UCSD-AML1 (cell line): ENCODE results near the gene TBC1D1.
"Not testable (repeated sequence)": the region's sequence is repeated elsewhere in the genome, so short reads cannot be mapped to it uniquely, and the experiment has no call there.

Experiments used
- DNase-seq: peaks from one replicate; lab custom pipeline; 2025; ENCODE audit not compliant: unreplicated experiment; lab: John Stamatoyannopoulos, UW

TBC1D1 gene

GRCh38 chr4:38009949-38010348 lies 119.1 kb downstream of the TBC1D1 start:
- DNase-seq: no peak

DNA sequence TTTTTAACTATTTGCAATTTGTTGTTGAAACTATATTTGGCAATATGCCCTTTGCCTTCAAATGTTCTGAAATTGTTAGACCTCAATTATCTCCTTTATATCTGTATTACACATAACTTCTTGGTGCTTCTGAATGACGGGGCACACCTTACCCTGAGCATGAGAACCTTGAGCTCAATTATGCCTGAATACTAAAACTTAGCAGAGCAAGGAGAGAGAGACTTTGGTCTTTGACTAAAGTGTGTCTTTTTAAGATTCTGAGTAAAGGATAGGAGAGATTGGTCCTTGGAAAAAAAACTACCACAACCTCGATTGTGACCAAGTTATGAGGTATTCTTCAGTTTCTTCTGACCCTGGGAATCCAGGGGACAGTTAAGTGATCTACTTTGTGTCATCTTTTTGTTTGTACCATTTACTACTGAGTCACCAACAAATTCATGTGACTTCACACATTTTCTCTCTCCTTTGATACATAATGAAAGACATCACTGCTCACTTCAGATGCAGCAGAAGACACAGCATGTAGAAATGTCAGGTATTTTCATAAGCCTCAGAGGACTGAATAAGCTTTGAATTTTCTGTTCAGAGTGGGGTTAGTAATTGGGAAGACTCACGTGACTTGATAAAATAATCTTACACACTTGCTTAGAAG lies 120.8 kb downstream of the TBC1D1 start:
- DNase-seq: no peak

GRCh38 chr4:38013461-38014366 lies 122.8 kb downstream of the TBC1D1 start:
- DNase-seq: no peak

GRCh38 chr4:38014421-38014852 lies 123.6 kb downstream of the TBC1D1 start:
- DNase-seq: no peak

DNA sequence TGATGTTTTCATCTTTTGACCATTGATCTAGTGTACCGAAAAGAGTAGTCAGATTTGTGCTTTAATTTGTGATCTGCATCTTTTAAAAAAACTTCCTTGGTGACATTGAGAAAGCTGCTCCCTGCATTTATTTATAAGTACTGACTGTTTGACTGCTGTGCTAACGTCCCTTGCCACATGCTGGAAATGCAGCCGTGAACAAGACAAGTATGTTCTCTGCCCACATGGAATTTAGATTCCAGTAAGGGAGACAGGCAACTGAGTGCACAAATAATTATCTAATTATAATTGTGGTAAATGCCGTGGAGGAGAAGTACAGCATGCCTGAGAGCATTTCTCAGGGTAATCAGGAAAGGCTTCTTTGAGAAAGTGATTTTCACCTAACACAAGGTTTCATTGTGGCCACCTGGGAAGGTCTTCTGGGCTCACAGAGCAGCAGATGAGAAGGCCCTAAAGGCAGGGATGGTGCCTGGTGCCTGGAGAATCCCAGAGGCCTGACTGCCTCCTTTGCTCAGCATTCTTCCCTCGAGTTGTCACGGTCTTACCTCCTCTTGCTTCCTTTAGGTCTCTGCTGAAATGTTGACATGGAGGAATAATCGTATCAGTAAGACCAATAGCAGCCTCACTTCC lies 125.1 kb downstream of the TBC1D1 start:
- DNase-seq: no peak

DNA sequence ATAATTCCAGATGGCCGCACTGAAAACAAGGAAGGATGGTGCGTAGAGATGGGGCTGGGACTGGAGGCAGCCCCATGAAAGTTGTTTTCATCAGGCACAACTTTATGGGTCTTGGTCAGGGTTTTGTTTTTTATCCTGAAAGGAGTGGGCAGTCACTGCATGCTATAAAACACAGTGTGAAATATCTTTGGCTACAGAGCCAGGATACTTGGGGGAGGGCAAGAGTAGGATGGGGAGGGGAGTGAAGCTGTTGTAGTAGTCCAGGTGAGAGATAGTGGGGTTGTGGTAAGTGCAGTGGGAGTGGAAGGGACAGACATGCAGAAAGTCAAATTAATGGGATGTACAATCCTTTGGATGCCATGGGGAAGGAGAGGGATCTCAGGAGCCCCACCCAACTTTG lies 125.8 kb downstream of the TBC1D1 start:
- no peak for DNase-seq

DNA sequence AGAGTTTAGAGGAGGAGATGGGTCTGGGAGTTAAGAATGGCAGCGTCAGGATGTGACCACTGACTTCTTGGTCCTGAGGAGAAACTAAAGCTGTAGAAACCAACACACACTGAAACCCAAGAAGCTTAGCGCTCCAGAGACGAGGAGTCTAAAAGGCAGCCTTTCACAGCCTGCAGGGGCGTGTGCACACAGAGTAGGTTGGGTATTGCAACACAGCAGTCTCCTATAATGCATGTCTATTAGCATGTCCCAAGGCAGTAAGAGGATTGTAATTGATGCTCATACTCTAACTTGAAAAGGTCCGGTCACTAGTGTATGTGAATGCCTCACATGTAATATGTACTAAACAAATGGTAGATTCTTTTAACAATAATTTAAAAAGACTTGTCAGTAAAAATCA lies 126.7 kb downstream of the TBC1D1 start:
- no peak for DNase-seq

- no peak for DNase-seq
Observed at GRCh38 chr4:38020386-38020785, 129.5 kb downstream of the TBC1D1 start.

DNA sequence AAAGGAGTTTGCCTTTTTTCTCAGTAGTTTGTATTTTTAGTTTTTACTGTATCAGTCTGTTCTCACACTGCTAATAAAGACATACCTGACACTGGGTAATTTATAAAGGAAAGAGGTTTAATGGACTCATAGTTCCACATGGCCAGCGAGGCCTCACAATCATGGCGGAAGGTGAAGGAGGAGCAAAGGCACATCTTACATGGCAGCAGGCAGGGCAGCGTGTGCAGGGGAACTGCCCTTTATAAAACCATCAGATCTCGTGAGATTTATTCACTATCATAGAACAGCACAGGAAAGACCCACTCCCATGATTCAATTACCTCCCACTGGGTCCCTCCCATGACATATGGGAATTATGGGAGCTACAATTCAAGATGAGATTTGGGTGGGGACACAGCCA lies 130.1 kb downstream of the TBC1D1 start:
- not testable (repeated sequence) for DNase-seq

GRCh38 chr4:38021751-38022150 lies 130.9 kb downstream of the TBC1D1 start:
- DNase-seq: no peak

DNA sequence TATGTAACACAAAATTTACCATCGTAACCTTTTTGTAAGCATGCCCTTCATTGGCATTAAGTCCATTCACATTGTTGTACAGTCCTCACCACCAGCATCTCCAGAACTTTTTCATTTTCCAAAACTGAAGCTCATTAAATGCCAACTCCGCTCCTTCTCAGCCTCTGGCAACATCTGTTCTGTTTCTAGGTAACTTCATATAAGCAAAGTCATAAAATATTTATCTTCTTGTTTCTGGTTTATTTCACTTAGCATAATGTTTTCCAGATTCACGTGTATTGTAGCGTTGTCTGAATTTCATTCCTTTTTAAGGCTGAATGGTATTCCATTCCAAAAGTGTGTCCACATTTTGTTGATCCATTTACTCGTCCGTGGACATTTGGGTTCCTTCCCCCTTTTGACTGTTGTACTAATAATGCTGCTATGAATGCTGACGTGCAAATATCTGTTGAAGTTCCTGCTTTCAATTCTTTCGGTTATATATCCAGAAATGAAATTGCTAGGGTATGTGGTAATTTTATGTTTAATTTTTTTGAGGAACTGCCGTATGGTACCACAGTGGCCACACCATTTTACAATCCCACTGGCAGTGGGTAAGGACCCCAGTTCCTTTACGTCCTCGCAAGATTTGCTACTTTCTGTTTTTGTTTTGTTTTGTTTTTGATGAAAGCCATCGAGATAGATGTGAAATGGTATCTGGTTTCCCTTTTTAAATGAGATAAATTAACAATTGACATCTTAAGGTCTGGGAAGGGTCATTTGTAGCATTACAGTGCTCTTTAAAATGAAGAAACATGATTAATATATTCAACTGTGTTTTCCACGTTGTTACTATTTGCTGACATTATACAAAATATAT lies 132.7 kb downstream of the TBC1D1 start:
- no peak for DNase-seq

DNA sequence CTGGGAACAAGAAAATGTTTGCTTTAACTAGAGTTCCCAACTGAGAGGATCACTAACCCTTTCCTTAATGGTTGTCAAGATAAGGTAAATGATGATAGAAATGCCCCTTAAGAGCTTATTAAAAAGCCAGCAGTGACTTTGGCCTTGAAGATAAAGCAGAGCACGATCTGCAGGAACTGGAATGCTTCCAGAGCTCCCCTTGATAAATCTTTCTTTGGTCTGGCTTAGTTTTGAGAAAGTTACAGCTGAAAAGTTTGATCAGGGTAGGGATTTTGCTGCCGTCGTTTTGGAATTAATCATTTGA lies 133.3 kb downstream of the TBC1D1 start:
- no peak for DNase-seq

DNA sequence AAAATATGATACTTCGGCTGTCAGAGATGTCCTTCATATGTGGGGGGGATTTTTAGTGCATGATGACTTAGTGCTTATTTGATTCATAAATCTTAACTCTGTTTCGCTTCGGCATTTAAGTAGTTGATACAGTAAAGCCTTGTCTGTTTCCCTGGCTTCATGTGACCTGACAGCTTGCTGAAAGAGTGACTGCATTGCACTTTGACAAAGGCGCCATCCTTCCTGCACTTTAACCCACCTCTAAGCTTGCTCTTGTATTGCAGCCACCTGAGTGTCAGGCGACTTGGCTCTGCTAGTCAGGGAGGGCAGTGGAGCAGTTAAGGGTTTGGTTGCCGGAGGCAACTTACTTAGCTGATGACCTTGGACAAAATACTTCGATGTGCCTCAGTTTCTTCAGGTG lies 134.8 kb downstream of the TBC1D1 start:
- no peak for DNase-seq

DNA sequence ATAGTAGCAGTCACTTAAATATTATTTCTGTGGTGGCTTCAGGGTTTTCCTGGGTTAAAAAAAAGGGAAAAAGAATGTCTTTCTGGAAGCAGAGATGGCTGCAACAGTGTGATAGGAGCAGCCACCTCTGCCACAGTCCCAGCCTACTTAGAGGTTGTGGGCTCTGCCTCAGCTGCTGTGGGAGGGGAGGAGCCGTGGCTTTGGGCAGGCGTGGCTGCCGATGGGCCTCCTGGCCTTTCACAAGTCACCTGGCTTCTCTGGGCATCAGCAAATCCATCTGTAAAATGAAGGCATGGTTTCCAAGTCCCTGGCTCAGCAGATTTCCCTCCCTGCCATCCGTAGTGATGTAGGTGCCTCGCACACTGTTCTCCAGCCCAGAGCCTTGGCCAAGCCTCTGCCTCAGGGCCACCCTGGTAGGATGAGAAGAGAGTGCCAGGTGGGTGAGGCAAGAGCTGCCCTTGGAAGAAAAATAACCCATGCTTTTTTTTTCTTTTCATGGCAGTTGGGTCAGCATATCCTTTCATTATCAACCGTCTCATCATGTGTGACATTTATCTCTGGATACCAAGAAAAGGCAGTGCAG lies 135.4 kb downstream of the TBC1D1 start:
- DNase-seq: no peak

GRCh38 chr4:38030023-38030422 lies 139.1 kb downstream of the TBC1D1 start:
- no peak for DNase-seq

DNA sequence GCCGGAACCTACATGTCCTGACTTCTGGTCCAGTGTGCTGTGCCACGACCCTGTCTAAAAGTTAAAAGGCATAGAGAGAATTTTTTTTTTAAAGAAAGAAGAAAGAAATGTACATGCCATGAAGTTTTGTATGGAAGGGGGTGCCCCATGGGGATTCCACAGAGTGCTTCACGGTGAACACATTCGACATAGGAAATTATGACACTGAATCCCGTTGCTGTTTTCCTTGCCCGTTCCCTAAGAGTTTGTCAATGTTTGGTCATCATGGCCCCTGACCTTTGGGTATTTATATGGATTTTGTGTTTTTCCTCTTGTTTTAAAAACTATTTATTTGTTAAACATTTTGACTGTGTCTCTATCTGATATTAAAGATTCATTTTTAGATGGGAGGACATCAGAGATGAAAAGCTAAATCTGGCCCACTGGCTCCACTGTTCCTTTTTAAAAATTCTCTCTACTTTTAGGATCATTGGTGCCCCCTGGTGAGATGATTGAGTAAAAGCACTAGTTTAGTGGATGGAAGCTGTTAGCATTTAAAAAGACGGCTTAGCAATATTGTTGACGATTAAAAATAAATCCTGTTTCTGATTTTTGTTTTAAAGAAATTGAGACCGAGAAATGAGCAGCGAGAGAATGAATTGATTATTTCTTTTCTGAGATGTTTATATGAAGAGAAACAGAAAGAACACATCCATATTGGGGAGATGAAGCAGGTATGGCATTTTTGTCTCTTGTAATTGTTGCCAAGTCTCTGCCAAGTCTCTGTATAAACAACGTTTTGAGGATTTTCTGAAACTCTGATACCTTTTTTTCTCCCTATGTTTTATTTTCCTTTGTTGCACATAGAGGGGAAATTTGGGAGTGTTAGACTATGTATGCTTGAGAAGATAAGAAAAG lies 144.3 kb downstream of the TBC1D1 start:
- no peak for DNase-seq

- DNase-seq: no peak
Observed at GRCh38 chr4:38036548-38036947, 145.7 kb downstream of the TBC1D1 start.

DNA sequence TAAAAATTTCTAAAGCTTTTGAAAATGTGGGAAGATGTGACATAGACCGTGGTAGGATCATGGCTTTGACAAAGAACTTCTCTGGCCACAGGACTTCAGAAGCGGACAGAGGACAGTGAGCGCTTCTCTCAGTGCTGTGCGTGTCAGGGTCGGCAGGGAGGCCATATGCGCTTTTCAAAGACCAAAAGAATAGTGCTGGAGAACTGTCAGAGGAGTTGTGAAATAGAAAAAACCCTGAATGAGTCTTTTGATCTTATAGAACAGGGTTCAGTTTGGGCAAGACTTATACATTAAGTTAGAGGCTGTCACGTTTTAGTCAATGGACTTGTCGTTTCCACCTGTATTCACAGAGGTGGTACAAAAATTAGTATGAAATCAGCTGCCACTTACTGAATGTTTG lies 146.7 kb downstream of the TBC1D1 start:
- no peak for DNase-seq

- DNase-seq: no peak
Observed at GRCh38 chr4:38040619-38041018, 149.7 kb downstream of the TBC1D1 start.

DNA sequence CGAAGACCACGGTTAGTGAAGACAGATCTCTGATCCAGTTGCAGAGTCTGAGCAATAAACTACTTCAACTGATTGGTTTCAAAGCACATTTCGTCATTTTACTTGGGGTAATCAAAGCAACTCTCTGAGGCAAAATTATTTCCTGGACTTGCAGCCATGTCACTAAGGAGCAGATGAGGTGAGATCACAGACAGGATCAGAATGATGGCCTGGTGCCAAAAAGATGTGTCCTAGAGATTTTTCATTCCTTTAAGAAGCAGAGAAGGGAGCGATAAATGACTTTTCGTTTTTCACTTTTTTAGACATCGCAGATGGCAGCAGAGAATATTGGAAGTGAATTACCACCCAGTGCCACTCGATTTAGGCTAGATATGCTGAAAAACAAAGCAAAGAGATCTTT lies 153.2 kb downstream of the TBC1D1 start:
- DNase-seq: no peak
